Umbilical cord (tissue), 2 donors: ENCODE measurements around the gene OR1A1. TPM values are rescaled to one million over a fixed set of nuclear protein-coding genes. Genes with fewer than 3 reads are reported as not detected.
"Not testable (repeated sequence)": the region's sequence is repeated elsewhere in the genome, so short reads cannot be mapped to it uniquely, and the experiment has no call there.

ENCODE experiments used
- DNase-seq: peaks from one replicate; pipeline ENCODE4 v3.0.0-alpha.2; 2015; ENCODE audit warnings: low spot score
- total RNA-seq: library from RNA; depleted of rRNA; stranded (reverse); fragments of >200 nt; gene quantifications from one replicate; pipeline ENCODE4 v1.2.3, GENCODE V29; 2014; ENCODE audit warnings: low replicate concordance; ENCODE audit not compliant: insufficient read depth

The OR1A1 gene
- total RNA-seq, result 5.5 TPM

GRCh38 chr17:3207367-3207766, at the start of gene OR1A1:
Gene OR1A1, plus strand, starts transcription at chr17:3207667. Its CDS starts 7,954 bp downstream, at chr17:3215621.
- DNase-seq, result no peak

- peak; percentile 3 for DNase-seq
Measured at GRCh38 chr17:3167574-3167973, 39.9 kb upstream of the OR1A1 start.

- DNase-seq, result no peak
Measured at GRCh38 chr17:3189961-3190360, 17.5 kb upstream of the OR1A1 start.

GRCh38 chr17:3197219-3197618, 10.2 kb upstream of the OR1A1 start, which contains the start of gene OR1A2:
Gene OR1A2, plus strand, starts transcription at chr17:3197519. Its CDS starts 0 bp downstream, at chr17:3197519.
- DNase-seq, result no peak

GRCh38 chr17:3208484-3208883, 1.0 kb downstream of the OR1A1 start:
- DNase-seq, result no peak

GRCh38 chr17:3213001-3213400, 5.5 kb downstream of the OR1A1 start:
- DNase-seq, result no peak

GRCh38 chr17:3213587-3213986, 6.1 kb downstream of the OR1A1 start:
- no peak for DNase-seq

- not testable (repeated sequence) for DNase-seq
Measured at GRCh38 chr17:3219978-3220377, 12.5 kb downstream of the OR1A1 start.

GRCh38 chr17:3221850-3222249, 14.4 kb downstream of the OR1A1 start:
- no peak for DNase-seq

- no peak for DNase-seq
Measured at GRCh38 chr17:3222505-3222904, 15.0 kb downstream of the OR1A1 start.

GRCh38 chr17:3224721-3225352, 17.4 kb downstream of the OR1A1 start:
- DNase-seq, result not testable (repeated sequence)

GRCh38 chr17:3232300-3232699, 24.8 kb downstream of the OR1A1 start:
- DNase-seq, result not testable (repeated sequence)

GRCh38 chr17:3238685-3239084, 31.2 kb downstream of the OR1A1 start:
- not testable (repeated sequence) for DNase-seq

- not testable (repeated sequence) for DNase-seq
Measured at GRCh38 chr17:3241044-3241443, 33.6 kb downstream of the OR1A1 start.

- not testable (repeated sequence) for DNase-seq
Measured at GRCh38 chr17:3244841-3245240, 37.4 kb downstream of the OR1A1 start.

- DNase-seq, result not testable (repeated sequence)
Measured at GRCh38 chr17:3249013-3249412, 41.5 kb downstream of the OR1A1 start.

- no peak for DNase-seq
Measured at GRCh38 chr17:3256575-3256974, 49.1 kb downstream of the OR1A1 start.

GRCh38 chr17:3260163-3260562, 52.7 kb downstream of the OR1A1 start:
- DNase-seq, result no peak

- no peak for DNase-seq
Measured at GRCh38 chr17:3260600-3260999, 53.1 kb downstream of the OR1A1 start.
